ENCODE results near the gene LRMDA. TPM values are rescaled to one million over a fixed set of nuclear protein-coding genes. Genes with fewer than 3 reads are reported as not detected.
A peak's percentile ranks its signal among the peaks of the same experiment; 100 is the strongest.

Gene LRMDA
- total RNA-seq, 4 donors from 2014 or later: 1.5 to 15.7 (median 4.6) TPM

- Histone ChIP-seq H3K4me1 (peaks cover 0 to 18% of the 10 kb centered on the region in 2 donors), H3K36me3 (no peaks in the 10 kb centered on the region), H3K27ac (peak overlapping the region; percentile 58 to 68), H3K27me3 (no peaks in the 10 kb centered on the region), H3K9me3 (no peaks in the 10 kb centered on the region), H3K4me3 (no peak overlapping the region)
- DNase-seq: peak; percentile 44 to 45
- intact Hi-C loops (cut with DNase I; ENCODE audit: low total_unique reads): no loop called here
- TF ChIP-seq POLR2A (IDR thresholded peaks at IDR 0.05) (no peak), CTCF (IDR thresholded peaks at IDR 0.05) (no peak)
These were observed 224.5 kb downstream of the LRMDA start for GRCh38 chr10:75655791-75656451.

- peak overlapping the region; percentile 32 to 43 for H3K27ac ChIP-seq
- no peak for DNase-seq
- no peaks in the 10 kb centered on the region for H3K27me3 ChIP-seq
- peaks cover 0 to 12% of the 10 kb centered on the region in 2 donors for H3K4me1 ChIP-seq
- intact Hi-C loops (cut with DNase I; ENCODE audit: low total_unique reads): no loop called here
- no peak overlapping the region for H3K4me3 ChIP-seq
- no peaks in the 10 kb centered on the region for H3K9me3 ChIP-seq
- H3K36me3 ChIP-seq: no peaks in the 10 kb centered on the region
- TF ChIP-seq POLR2A (IDR thresholded peaks at IDR 0.05) (no peak), CTCF (IDR thresholded peaks at IDR 0.05) (no peak)
These were observed 225.9 kb downstream of the LRMDA start for GRCh38 chr10:75657351-75657750.

GRCh38 chr10:75658036-75658435, 226.6 kb downstream of the LRMDA start:
- H3K36me3 ChIP-seq: no peaks in the 10 kb centered on the region
- H3K9me3 ChIP-seq: no peaks in the 10 kb centered on the region
- no peaks in the 10 kb centered on the region for H3K27me3 ChIP-seq
- TF ChIP-seq CTCF (IDR thresholded peaks at IDR 0.05) (no peak), POLR2A (IDR thresholded peaks at IDR 0.05) (no peak)
- DNase-seq: no peak
- H3K4me1 ChIP-seq: peaks cover 0 to 10% of the 10 kb centered on the region in 2 donors
- no peak overlapping the region for H3K4me3 ChIP-seq
- intact Hi-C loops (cut with DNase I; ENCODE audit: low total_unique reads): no loop called here
- H3K27ac ChIP-seq: peak overlapping the region; percentile 32 to 43

GRCh38 chr10:75658496-75658895, 227.1 kb downstream of the LRMDA start:
- DNase-seq: no peak
- intact Hi-C loops (cut with DNase I; ENCODE audit: low total_unique reads): no loop called here
- peak overlapping the region in 1 of 2 donors; percentile 26 for H3K27ac ChIP-seq

More at GRCh38 chr10:75658496-75658895, 227.1 kb downstream of the LRMDA start:
- H3K9me3 ChIP-seq: no peaks in the 10 kb centered on the region
- H3K4me1 ChIP-seq: peaks cover 0 to 12% of the 10 kb centered on the region in 2 donors
- no peak overlapping the region for H3K4me3 ChIP-seq
- TF ChIP-seq CTCF (IDR thresholded peaks at IDR 0.05): no peak
- no peak for TF ChIP-seq POLR2A (IDR thresholded peaks at IDR 0.05)
- no peaks in the 10 kb centered on the region for H3K36me3 ChIP-seq
- H3K27me3 ChIP-seq: no peaks in the 10 kb centered on the region
